ENCODE results near the gene RNF152.
"Not testable (repeated sequence)": the region's sequence is repeated elsewhere in the genome, so short reads cannot be mapped to it uniquely, and the experiment has no call there.

RNF152 gene

GRCh38 chr18:61821748-61822147, 71.1 kb downstream of the RNF152 start:
- no peak for DNase-seq (ENCODE audit: low spot score)

DNA sequence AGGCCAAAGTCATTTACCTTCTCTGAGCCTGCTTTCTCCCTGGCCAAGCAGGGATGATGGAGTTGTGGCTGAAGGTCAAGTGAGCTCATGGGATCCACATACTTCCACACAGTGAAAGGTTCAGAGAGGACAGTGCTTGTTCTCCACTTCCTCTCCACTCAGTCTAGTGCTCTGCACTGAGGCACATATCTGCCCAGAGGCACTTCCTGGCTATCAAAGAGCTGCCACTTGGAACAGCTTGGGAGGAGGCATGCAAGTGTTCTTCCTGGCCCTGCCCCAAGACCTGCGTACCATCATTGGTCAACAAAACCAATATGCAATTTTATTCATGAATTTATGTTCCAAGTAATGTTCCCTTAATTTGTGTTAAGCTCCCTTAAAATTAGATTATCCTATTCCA, 71.9 kb downstream of the RNF152 start:
- no peak for DNase-seq (ENCODE audit: low spot score)

DNA sequence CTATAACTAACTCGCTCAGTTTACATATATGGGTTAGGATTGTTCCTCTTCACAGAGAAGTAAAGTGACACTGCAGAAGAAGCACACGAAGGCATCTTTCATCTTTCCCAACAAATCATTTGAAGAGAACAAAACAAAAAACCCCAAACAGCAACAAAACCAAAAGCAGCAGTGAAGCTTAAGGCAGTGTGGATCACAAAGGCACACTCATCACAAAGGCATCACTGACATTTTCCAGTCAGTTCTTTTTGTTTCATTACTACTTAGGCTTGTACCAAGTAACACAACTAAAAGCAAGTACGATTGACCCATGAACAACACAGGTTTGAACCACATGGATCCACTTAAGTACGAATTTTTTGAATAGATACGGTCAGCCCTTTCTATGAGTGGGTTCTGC, 75.7 kb downstream of the RNF152 start:
- DNase-seq (ENCODE audit: low spot score), result no peak

GRCh38 chr18:61815885-61816470, 76.8 kb downstream of the RNF152 start:
- no peak for DNase-seq (ENCODE audit: low spot score)

- DNase-seq (ENCODE audit: low spot score), result no peak
These were observed 84.5 kb downstream of the RNF152 start for GRCh38 chr18:61808286-61808685.

DNA sequence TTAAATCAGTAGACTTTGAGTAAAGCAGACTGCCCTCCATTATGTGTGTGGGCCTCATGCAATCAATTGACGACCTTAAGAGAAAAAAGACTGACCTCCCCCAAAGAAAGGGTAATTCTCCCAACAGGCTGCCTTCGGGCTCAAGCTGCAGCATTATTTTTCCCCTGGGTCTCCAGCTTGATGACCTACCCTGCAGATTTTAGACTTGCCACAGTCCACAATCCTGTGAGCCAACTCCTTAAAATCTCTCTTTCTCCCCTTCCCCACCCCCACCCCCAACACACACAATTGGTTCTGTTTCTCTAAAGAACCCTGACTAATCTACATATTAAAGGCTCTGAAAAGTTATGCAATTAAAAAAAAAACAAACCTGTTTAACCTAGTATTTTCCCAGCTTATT, 89.4 kb downstream of the RNF152 start:
- DNase-seq (ENCODE audit: low spot score), result no peak

GRCh38 chr18:61797696-61798590, 94.9 kb downstream of the RNF152 start:
- DNase-seq (ENCODE audit: low spot score), result no peak

- DNase-seq (ENCODE audit: low spot score), result no peak
These were observed 101.8 kb downstream of the RNF152 start for GRCh38 chr18:61791031-61791430.

GRCh38 chr18:61787011-61787670, 105.7 kb downstream of the RNF152 start:
- DNase-seq (ENCODE audit: low spot score), result not testable (repeated sequence)

DNA sequence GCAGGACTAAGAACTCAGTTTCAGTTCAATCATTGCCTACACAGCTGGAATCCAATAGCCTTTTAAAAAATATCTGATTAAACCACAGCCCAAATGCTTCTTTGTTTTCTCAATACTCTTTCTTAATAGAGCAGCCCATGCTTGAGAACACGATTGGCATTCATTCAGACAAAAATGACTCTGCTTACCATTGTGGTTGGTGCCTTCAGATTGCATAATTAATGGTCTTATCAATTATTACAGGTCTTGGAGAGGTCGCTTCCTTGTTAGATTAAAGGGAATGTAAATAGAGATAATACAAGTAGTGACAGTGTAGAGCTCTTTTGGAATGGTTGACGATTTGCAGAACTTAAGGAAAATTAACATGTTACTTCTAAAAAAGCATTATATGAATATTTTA, 107.2 kb downstream of the RNF152 start:
- DNase-seq (ENCODE audit: low spot score), result no peak

- no peak for DNase-seq (ENCODE audit: low spot score)
These were observed 108.0 kb downstream of the RNF152 start for GRCh38 chr18:61784834-61785233.

DNA sequence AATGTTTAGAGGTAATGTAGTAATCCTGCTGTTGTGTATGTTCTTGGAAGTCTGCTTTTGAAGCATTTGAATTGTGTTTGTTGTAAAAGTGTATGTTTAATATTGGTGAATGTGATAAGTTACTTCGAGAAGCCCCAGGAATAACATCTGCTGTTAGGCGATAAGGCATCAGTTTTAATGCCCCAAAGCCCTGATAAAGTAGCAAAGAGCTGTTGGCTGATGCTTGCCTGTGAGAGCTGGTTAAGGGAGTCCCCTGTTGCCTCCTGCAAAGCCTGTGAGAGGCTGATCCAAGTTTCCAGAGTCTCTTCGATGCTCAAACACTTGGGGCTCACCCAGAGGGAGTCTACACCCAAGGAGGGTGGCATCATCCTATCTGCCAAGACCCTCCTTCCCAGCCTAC, 110.3 kb downstream of the RNF152 start:
- DNase-seq (ENCODE audit: low spot score), result no peak

- not testable (repeated sequence) for DNase-seq (ENCODE audit: low spot score)
These were observed 116.6 kb downstream of the RNF152 start for GRCh38 chr18:61776201-61776600.

DNA sequence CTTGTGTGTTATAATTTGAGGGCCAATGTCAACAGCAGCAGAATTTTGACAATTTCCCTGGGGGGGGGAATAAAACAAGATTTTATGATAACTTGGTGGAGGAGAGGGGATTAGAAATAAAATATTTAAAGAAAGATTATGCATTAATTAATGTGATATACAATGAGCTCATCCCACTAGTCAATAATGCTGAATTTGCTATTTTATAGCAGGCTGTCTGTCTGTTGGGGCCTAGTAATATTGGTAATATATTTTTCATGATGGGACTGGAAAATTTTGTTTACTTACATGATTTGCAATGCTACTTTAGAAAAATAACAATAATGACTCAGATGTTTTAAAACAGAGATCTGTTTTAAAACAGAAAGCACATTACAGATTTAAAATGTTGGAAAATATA, 118.0 kb downstream of the RNF152 start:
- no peak for DNase-seq (ENCODE audit: low spot score)

DNA sequence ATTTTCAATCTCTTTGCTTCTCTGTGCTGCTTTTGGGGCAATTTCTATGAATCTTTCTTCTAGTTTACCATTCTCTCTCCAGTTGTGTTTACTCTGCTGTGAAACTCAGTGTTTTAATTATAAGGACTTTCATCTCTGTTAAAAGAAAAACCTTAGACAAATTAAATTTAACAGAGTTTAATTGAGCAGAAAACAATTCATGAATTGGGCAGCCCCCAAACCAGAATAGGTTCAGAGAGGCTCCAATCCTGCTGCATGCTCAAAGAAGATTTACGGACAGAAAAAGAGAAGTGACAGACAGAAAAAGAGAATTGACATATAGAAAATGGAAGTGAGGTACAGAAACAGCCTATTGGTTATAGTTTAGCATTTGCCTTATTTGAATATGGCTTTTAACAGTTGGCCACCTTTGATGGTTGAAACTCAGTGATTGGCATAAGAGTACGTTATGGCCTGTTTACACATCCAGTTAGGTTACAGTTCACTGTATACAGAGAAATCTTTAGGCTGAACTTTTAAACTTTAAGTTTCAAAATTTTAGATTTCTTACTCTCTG, 120.4 kb downstream of the RNF152 start:
- no peak for DNase-seq (ENCODE audit: low spot score)

GRCh38 chr18:61771861-61772260, 120.9 kb downstream of the RNF152 start:
- DNase-seq (ENCODE audit: low spot score), result no peak

DNA sequence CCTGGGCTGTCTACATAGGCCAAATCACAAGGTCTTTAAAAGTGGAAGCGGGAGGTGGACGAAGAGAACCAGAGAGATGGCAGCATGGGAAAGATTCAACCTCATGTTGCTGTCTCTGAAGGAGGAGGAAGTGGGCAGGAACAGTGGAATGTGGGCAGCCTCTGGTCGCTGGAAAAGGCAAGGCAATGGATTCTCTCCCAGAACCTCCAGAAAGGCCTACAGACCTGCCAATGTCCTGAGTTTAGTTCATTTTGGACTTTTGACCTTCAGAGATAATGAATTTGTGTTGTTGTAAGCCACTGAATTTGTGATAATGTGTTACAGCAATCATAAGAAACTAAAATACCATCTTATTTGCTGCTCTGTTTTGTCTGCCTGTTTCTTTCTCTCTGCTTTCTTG, 122.5 kb downstream of the RNF152 start:
- DNase-seq (ENCODE audit: low spot score), result no peak

- DNase-seq (ENCODE audit: low spot score), result no peak
These were observed 126.4 kb downstream of the RNF152 start for GRCh38 chr18:61766266-61766884.

DNA sequence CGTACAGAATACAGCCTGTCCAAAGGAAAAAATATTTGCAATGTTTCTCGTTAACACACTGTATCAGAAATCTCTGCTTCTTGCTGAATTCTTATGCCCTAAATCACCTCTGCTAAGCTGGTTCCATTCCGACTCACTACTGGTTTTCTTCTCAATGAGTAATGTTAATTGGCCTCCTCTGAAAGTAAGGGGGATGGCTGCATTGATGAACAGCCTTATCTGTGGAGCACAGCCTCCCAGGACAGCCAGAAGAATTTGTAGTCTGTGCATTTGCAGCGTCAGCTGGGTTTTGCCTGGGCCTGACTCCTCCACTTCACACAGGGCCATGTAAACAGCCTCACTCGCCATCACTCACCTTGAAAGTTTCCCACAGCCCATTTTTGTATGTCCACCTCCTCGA, 127.7 kb downstream of the RNF152 start:
- no peak for DNase-seq (ENCODE audit: low spot score)

GRCh38 chr18:61764381-61764780, 128.4 kb downstream of the RNF152 start:
- DNase-seq (ENCODE audit: low spot score), result no peak

- DNase-seq (ENCODE audit: low spot score), result no peak
These were observed 130.9 kb downstream of the RNF152 start for GRCh38 chr18:61761875-61762274.

Data from Ammon's horn (tissue), 1 donor.